Keratinocyte (primary cell): ENCODE measurements around the gene PREP.

Experiments
- CTCF ChIP-seq, 3 experiments: IDR thresholded peaks in 1 of 3; conservative IDR thresholded peaks in 1 of 3; optimal IDR thresholded peaks in 1 of 3; 2 replicates in 2 of 3; 3 replicates in 1 of 3; pipeline versions ENCODE3 to v1.5.1; 2011; ENCODE audit warnings: low read length in 3 of 3, mild to moderate bottlenecking in 3 of 3, moderate library complexity in 2 of 3, control low read depth in 1 of 3, inconsistent platforms in 1 of 3; ENCODE audit not compliant: insufficient read depth in 2 of 3; ENCODE audit errors: extremely low read depth in 1 of 3
- EZH2 ChIP-seq: IDR thresholded peaks from one replicate; pipeline ENCODE4 v1.6.1; 2012; ENCODE audit warnings: inconsistent platforms, mild to moderate bottlenecking, low read length, moderate library complexity

- no peak for TF ChIP-seq CTCF (optimal IDR thresholded peaks at IDR 0.05 in 1 of 3, IDR thresholded peaks at IDR 0.05 in 1 of 3, conservative IDR thresholded peaks at IDR 0.05 in 1 of 3; ENCODE audit: extremely low read depth in 1 of 3, insufficient read depth in 2 of 3, low read length in 3 of 3)
- TF ChIP-seq EZH2, result no peak
Measured at GRCh38 chr6:105243487-105243886, 159.4 kb downstream of the PREP start.
